ENCODE results near the gene CAB39L. TPM values are rescaled to one million over a fixed set of nuclear protein-coding genes. Genes with fewer than 3 reads are reported as not detected.

CAB39L gene
- total and polyA plus RNA-seq, 2 of the 13 experiments (the other 11 are each of a cell fraction or from before 2014, with no cell fraction given), result 3.1 to 6.1 TPM

DNA sequence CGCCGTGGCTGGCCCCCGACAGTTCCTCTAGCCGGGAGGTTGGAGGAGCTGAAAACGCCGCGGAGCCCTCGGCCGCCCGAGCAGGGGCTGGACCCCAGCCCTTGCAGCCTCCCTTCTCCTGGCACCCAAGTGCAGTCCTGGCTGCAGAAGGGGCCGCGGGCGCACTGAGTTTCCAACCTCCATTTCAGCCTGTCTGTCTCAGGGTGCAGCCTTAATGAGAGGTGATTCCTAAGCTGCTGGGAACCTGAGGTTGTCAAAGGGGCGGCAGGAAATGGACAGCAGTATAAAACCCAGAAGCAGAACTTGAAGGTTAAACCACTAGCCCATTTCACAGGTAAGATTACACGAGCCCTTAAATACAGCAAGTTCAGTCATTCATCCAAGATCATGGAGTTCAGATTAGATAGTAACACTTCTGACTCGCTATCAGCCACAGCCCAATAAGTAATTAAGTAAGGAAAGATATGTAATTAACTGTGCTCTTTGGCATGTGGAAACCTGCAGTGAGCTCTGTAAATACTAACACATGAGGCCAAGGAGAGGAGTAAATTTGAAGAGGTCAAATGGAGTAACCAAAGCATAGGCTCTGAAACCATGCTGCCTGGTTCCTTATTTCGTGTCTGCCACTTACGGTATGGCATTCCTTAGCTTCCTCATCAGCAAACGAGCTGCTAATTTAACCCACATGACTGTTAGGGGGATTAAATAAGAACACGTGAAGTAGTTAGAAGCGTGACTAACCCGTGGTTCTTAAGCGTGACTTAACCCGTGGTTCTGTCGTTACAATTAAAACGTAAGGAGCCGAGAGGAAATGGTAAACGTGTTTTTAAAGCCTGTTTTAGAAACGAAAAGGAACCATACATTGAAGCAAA is 896 bp upstream of the CAB39L start:
- WGBS (ENCODE audit: low lambda C conversion rate), result under 1% methylated on average over 15 of the region's 29 CpGs
- ChIA-PET CTCF (ENCODE audit: low intra/inter-chr PET ratio, low total read pairs) (no interaction called here), POLR2A (interaction anchor here (0.7 to 4.2 kb wide), 20 partner anchors 7 to 553 kb away, joined by 3 to 123 read pairs (median 6); partner anchors contain the start of genes EBPL, PHF11 and RCBTB1)
- Histone ChIP-seq H3K27ac (ENCODE audit: extremely low read length, insufficient read depth, low read length) (peak overlapping the region; percentile 87), H3K4me3 (replicated peaks in 1 of 3; ENCODE audit: insufficient read depth in 1 of 3, low read depth in 2 of 3, low read length in 3 of 3) (peak overlapping the region; percentile 71 to 89 (median 83)), H2AFZ (ENCODE audit: low read length) (peak overlapping the region; percentile 35), H3K36me3 (replicated peaks in 1 of 2; ENCODE audit: control insufficient read depth in 1 of 2, insufficient read depth in 2 of 2, low read length in 2 of 2) (no peaks in the 10 kb centered on the region), H3K4me2 (ENCODE audit: low read depth, low read length) (peak overlapping the region; percentile 71), H3K9me3 (ENCODE audit: low read length) (no peaks in the 10 kb centered on the region), H3K9ac (ENCODE audit: insufficient read depth, low read depth, low read length) (peak overlapping the region; percentile 75), H3K4me1 (ENCODE audit: insufficient read depth, low read length) (peaks cover 38% of the 10 kb centered on the region), H3K79me2 (ENCODE audit: insufficient read depth, low read length) (peaks cover 32% of the 10 kb centered on the region), H4K20me1 (ENCODE audit: insufficient read depth, low read length) (no peaks in the 10 kb centered on the region), H3K27me3 (ENCODE audit: control insufficient read depth in 1 of 2, insufficient read depth in 2 of 2, low read length in 2 of 2) (no peaks in the 10 kb centered on the region; a peak in 1 of 5 replicates)
- intact Hi-C loops (cut with micrococcal nuclease; ENCODE audit: unreplicated experiment) (loop anchor here (1.0 to 5.0 kb wide), 3 partner anchors 22 to 163 kb away; no protein-coding TSS in a partner anchor), in situ Hi-C loops (cut with HindIII; ENCODE audit: extremely low pct_ligation_motif_present, low pct_unique_long_range_greater_than_20kb) (no loop called here)
- TSS peak; percentile 69 for BruUV-seq (replicated peaks)
- DNase-seq (ENCODE audit: low spot score) (peak; percentile 31), FAIRE-seq (peak; percentile 37), ATAC-seq (peak; percentile 49)
- TF ChIP-seq ZNF709 (CRISPR knock-in tag; IDR thresholded peaks at IDR 0.05) (peak; percentile 33; the same call in 1 of the 2 replicates), GZF1 (CRISPR knock-in tag; IDR thresholded peaks at IDR 0.05) (0 out of 2 replicates have a peak, but pooled peaks have one; percentile 13), KLF13 (CRISPR knock-in tag; IDR thresholded peaks at IDR 0.05) (no peak), NR2C2 (CRISPR knock-in tag; IDR thresholded peaks at IDR 0.05; ENCODE audit: borderline replicate concordance) (peak; percentile 86), ZSCAN29 (CRISPR knock-in tag; conservative IDR thresholded peaks at IDR 0.05) (0 out of 2 replicates have a peak, but pooled peaks have one; percentile 52), KDM5B (CRISPR knock-in tag; IDR thresholded peaks at IDR 0.05; ENCODE audit: borderline replicate concordance) (peak; percentile 11; the same call in 1 of the 2 replicates), ZNF460 (CRISPR knock-in tag; IDR thresholded peaks at IDR 0.05; ENCODE audit: borderline replicate concordance) (peak; percentile 25; the same call in 1 of the 2 replicates), SKI (IDR thresholded peaks at IDR 0.05; ENCODE audit: partially characterized antibody) (no peak)
- TF ChIP-seq, protein P1, sequence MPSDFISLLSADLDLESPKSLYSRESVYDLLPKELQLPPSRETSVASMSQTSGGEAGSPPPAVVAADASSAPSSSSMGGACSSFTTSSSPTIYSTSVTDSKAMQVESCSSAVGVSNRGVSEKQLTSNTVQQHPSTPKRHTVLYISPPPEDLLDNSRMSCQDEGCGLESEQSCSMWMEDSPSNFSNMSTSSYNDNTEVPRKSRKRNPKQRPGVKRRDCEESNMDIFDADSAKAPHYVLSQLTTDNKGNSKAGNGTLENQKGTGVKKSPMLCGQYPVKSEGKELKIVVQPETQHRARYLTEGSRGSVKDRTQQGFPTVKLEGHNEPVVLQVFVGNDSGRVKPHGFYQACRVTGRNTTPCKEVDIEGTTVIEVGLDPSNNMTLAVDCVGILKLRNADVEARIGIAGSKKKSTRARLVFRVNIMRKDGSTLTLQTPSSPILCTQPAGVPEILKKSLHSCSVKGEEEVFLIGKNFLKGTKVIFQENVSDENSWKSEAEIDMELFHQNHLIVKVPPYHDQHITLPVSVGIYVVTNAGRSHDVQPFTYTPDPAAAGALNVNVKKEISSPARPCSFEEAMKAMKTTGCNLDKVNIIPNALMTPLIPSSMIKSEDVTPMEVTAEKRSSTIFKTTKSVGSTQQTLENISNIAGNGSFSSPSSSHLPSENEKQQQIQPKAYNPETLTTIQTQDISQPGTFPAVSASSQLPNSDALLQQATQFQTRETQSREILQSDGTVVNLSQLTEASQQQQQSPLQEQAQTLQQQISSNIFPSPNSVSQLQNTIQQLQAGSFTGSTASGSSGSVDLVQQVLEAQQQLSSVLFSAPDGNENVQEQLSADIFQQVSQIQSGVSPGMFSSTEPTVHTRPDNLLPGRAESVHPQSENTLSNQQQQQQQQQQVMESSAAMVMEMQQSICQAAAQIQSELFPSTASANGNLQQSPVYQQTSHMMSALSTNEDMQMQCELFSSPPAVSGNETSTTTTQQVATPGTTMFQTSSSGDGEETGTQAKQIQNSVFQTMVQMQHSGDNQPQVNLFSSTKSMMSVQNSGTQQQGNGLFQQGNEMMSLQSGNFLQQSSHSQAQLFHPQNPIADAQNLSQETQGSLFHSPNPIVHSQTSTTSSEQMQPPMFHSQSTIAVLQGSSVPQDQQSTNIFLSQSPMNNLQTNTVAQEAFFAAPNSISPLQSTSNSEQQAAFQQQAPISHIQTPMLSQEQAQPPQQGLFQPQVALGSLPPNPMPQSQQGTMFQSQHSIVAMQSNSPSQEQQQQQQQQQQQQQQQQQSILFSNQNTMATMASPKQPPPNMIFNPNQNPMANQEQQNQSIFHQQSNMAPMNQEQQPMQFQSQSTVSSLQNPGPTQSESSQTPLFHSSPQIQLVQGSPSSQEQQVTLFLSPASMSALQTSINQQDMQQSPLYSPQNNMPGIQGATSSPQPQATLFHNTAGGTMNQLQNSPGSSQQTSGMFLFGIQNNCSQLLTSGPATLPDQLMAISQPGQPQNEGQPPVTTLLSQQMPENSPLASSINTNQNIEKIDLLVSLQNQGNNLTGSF (CRISPR knock-in tag; IDR thresholded peaks at IDR 0.05), result no peak
- TF ChIP-seq, protein P2, sequence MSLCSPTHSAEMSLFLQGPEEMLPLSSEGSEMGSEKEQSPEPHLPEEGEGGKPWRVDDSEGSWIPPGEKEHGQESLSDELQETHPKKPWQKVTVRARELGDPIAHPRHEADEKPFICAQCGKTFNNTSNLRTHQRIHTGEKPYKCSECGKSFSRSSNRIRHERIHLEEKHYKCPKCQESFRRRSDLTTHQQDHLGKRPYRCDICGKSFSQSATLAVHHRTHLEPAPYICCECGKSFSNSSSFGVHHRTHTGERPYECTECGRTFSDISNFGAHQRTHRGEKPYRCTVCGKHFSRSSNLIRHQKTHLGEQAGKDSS (CRISPR knock-in tag; IDR thresholded peaks at IDR 0.05; ENCODE audit: borderline replicate concordance, low read depth), result peak; percentile 14; the same call in 1 of the 2 replicates
- TF ChIP-seq, protein P3, sequence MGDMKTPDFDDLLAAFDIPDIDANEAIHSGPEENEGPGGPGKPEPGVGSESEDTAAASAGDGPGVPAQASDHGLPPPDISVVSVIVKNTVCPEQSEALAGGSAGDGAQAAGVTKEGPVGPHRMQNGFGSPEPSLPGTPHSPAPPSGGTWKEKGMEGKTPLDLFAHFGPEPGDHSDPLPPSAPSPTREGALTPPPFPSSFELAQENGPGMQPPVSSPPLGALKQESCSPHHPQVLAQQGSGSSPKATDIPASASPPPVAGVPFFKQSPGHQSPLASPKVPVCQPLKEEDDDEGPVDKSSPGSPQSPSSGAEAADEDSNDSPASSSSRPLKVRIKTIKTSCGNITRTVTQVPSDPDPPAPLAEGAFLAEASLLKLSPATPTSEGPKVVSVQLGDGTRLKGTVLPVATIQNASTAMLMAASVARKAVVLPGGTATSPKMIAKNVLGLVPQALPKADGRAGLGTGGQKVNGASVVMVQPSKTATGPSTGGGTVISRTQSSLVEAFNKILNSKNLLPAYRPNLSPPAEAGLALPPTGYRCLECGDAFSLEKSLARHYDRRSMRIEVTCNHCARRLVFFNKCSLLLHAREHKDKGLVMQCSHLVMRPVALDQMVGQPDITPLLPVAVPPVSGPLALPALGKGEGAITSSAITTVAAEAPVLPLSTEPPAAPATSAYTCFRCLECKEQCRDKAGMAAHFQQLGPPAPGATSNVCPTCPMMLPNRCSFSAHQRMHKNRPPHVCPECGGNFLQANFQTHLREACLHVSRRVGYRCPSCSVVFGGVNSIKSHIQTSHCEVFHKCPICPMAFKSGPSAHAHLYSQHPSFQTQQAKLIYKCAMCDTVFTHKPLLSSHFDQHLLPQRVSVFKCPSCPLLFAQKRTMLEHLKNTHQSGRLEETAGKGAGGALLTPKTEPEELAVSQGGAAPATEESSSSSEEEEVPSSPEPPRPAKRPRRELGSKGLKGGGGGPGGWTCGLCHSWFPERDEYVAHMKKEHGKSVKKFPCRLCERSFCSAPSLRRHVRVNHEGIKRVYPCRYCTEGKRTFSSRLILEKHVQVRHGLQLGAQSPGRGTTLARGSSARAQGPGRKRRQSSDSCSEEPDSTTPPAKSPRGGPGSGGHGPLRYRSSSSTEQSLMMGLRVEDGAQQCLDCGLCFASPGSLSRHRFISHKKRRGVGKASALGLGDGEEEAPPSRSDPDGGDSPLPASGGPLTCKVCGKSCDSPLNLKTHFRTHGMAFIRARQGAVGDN (CRISPR knock-in tag; IDR thresholded peaks at IDR 0.05), result peak; percentile 66; the same call in 1 of the 2 replicates

Data from HepG2 (cell line).